Lung (tissue), 12 donors: ENCODE results near the gene ZNF280A. TPM values are rescaled to one million over a fixed set of nuclear protein-coding genes. Genes with fewer than 3 reads are reported as not detected.
"Not testable (repeated sequence)": the region's sequence is repeated elsewhere in the genome, so short reads cannot be mapped to it uniquely, and the experiment has no call there.

ENCODE experiments used
- ATAC-seq: fragments of 200-7000 bp; cut with Tn5 transposase; one replicate; pipeline ENCODE4 v1.9.1; 2020; ENCODE audit warnings: moderate number of reproducible peaks; ENCODE audit not compliant: insufficient read depth, low FRiP score
- DNase-seq, 3 donors: peaks; one replicate each; pipeline ENCODE4 v3.0.0-alpha.2; 2013 to 2017
- H3K27ac ChIP-seq, 2 donors: one replicate each; pipeline ENCODE4 v1.5.1; 2013; ENCODE audit warnings: mild to moderate bottlenecking in 2 of 2, moderate library complexity in 2 of 2, control low read depth in 1 of 2, inconsistent platforms in 1 of 2, low read depth in 1 of 2, low read length in 1 of 2
- H3K27me3 ChIP-seq, 3 donors: one replicate each; pipeline ENCODE4 v1.5.1; 2013; ENCODE audit warnings: low read length in 2 of 3; ENCODE audit not compliant: control insufficient read depth in 3 of 3, insufficient read depth in 3 of 3
- H3K36me3 ChIP-seq, 4 donors: one replicate each; pipeline ENCODE4 v1.5.1; 2013; ENCODE audit warnings: low read length in 4 of 4, mild to moderate bottlenecking in 1 of 4, moderate library complexity in 1 of 4; ENCODE audit not compliant: control insufficient read depth in 4 of 4, insufficient read depth in 4 of 4
- H3K4me1 ChIP-seq, 5 donors: one replicate each; pipeline ENCODE4 v1.5.1; 2013; ENCODE audit warnings: low read length in 5 of 5, mild to moderate bottlenecking in 2 of 5, moderate library complexity in 1 of 5; ENCODE audit not compliant: control insufficient read depth in 5 of 5, insufficient read depth in 5 of 5
- H3K4me3 ChIP-seq: one replicate; pipeline ENCODE4 v1.5.1; 2013; ENCODE audit warnings: mild to moderate bottlenecking, control low read depth, moderate library complexity
- H3K9ac ChIP-seq, 2 donors: one replicate each; pipeline ENCODE4 v1.5.1; 2013; ENCODE audit warnings: low read length in 2 of 2, control low read depth in 1 of 2; ENCODE audit not compliant: insufficient read depth in 1 of 2
- H3K9me3 ChIP-seq, 4 donors: one replicate each; pipeline ENCODE4 v1.5.1; 2013; ENCODE audit warnings: low read length in 3 of 4, mild to moderate bottlenecking in 1 of 4, moderate library complexity in 1 of 4; ENCODE audit not compliant: control insufficient read depth in 4 of 4, insufficient read depth in 3 of 4
- WGBS, 2 donors: extraction: QIAGEN DNeasy Blood & Tissue Kit; methylation state at CpG; one replicate each; pipeline ENCODE4 v1.1.7; 2013; 5-methylcytosine and 5-hydroxymethylcytosine counted together
- polyA plus RNA-seq, 2 donors: library from polyadenylated mRNA; stranded (reverse); fragments of 200-250 nt; gene quantifications; one replicate each; pipeline ENCODE4 v1.2.1, GENCODE V29; 2013
- total RNA-seq, 2 donors: library from RNA; depleted of rRNA in 1 of 2; stranded (reverse); fragments of >200 nt in 1 of 2; gene quantifications; one replicate each; pipeline ENCODE4 v1.2.1, GENCODE V29; 2014 to 2021
- TF ChIP-seq, protein P1 (sequence below): IDR thresholded peaks from 2 replicates; pipeline ENCODE4 v1.5.1; 2012; ENCODE audit warnings: mild to moderate bottlenecking; ENCODE audit errors: control extremely low read depth, extremely low read depth
- donor health status: control.
- donor health status: control.
- donor health status: Bipolar disorder and iron deficiency.
- donor health status: healthy.
- donor health status: DM: yes; HTN: yes; CAD: no.

ZNF280A gene
- total and polyA plus RNA-seq, 4 donors, result not detected

DNA sequence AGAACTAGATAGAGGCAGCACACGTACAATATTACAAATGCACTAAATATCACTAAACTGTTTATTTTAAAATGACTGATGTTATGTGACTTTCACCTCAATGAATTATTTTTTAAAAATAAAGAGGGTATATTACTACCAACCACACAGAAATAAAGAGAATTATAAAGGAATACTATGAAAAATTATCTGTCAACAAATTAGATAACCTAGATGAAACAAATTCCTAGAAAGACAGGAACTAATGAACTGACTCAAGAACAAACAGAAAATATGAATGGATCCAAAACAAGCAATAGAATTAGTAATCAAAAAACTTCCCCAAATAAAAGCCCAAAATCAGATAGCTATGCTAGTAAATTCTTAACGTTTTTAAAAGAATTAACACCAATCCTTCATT lies 21.8 kb downstream of the ZNF280A start:
- 86 to 89% methylated on average over 2 of the region's 2 CpGs for WGBS, 2 donors
- H3K9me3 ChIP-seq, result no peaks in the 10 kb centered on the region
- H3K4me3 ChIP-seq, result no peak overlapping the region
- TF ChIP-seq, protein P1, sequence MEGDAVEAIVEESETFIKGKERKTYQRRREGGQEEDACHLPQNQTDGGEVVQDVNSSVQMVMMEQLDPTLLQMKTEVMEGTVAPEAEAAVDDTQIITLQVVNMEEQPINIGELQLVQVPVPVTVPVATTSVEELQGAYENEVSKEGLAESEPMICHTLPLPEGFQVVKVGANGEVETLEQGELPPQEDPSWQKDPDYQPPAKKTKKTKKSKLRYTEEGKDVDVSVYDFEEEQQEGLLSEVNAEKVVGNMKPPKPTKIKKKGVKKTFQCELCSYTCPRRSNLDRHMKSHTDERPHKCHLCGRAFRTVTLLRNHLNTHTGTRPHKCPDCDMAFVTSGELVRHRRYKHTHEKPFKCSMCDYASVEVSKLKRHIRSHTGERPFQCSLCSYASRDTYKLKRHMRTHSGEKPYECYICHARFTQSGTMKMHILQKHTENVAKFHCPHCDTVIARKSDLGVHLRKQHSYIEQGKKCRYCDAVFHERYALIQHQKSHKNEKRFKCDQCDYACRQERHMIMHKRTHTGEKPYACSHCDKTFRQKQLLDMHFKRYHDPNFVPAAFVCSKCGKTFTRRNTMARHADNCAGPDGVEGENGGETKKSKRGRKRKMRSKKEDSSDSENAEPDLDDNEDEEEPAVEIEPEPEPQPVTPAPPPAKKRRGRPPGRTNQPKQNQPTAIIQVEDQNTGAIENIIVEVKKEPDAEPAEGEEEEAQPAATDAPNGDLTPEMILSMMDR, result no peak
- DNase-seq (no peak), ATAC-seq (no peak)
- H3K27me3 ChIP-seq, result no peaks in the 10 kb centered on the region
- H3K36me3 ChIP-seq, result no peaks in the 10 kb centered on the region
- H3K9ac ChIP-seq, result no peak overlapping the region
- no peak overlapping the region for H3K27ac ChIP-seq
- H3K4me1 ChIP-seq, result no peaks in the 10 kb centered on the region

DNA sequence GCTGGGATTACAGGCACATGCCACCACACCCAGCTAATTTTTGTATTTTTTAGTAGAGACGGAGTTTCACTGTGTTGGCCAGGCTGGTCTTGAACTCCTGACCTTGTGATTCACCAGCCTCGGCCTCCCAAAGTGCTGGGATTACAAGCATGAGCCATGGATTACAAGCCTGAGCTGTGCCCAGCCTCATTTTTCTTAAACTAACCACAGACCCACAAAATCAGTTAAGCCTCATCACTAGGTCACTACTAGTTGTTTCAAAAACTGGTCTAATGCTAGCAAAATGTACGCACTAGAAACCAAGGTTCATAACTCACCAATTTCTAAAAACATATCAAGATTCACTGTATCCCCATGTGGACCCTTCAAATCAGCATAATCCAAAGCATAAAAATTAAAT lies 28.5 kb downstream of the ZNF280A start:
- H3K36me3 ChIP-seq, H3K4me1 ChIP-seq, H3K9me3 ChIP-seq, ATAC-seq, H3K9ac ChIP-seq, H3K4me3 ChIP-seq, DNase-seq, H3K27me3 ChIP-seq, H3K27ac ChIP-seq: not testable (repeated sequence)
- 95 to 98% methylated on average over 3 of the region's 3 CpGs for WGBS, 2 donors

DNA sequence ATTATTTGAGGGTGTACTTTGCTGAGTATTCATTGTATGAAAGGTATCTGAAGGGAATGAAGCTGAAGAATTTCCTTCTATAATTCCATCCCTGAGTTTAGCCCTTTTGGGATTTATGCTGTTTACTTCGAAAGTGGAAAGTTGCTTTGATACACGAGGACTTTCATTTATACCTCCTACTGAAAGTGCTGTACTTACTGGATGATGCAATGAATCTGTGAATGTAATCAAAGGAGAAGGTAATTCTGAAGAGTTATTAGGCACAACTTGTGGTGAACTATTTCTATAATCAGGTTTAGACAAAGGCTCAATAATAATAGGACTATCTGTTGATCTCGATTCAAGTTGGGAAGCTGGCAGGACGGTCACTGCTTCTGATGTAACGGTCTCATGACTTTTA lies 31.3 kb downstream of the ZNF280A start:
- H3K36me3 ChIP-seq, result no peaks in the 10 kb centered on the region
- H3K9me3 ChIP-seq, result no peaks in the 10 kb centered on the region
- no peaks in the 10 kb centered on the region for H3K27me3 ChIP-seq
- no peak overlapping the region for H3K4me3 ChIP-seq
- H3K9ac ChIP-seq, result no peak overlapping the region
- H3K4me1 ChIP-seq, result no peaks in the 10 kb centered on the region
- DNase-seq (no peak), ATAC-seq (no peak)
- 94 to 96% methylated on average over 5 of the region's 5 CpGs for WGBS, 2 donors
- TF ChIP-seq, protein P1, result no peak
- H3K27ac ChIP-seq, result no peak overlapping the region

DNA sequence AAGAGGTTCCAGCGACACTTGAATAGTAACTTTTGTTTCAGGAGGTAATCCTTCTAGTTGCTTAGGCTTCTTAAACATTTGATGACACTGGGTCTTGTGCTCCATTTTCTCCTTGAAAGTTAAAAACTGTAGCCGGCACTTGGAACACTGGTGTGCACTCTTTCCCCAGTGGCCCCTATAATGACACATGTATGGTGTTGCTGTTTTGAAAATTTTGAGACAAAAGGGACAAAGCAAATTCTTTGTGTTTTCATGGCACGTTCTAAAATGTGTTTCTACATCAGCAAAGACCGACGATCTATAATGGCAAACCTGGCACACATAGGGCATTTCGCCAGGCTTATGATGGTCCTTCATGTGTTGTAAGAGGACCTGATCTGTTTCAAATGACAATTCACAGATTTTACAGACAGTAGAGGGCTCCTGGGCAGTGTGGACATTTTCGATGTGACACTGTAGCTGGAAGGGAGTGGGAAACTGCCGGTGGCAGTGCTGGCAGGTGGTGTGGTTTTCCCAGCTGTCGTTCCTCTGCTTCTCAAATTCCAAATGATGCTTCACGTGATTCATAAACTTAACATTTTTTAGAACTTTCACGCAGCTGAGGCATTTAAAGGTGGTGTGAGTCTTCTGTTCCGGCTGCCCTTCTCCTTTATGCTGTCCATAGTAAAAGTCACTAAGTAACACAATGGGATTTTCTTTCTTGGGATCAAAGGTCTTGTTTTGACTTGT lies 32.0 kb downstream of the ZNF280A start:
- H3K27me3 ChIP-seq, result no peaks in the 10 kb centered on the region
- TF ChIP-seq, protein P1, result no peak
- no peak overlapping the region for H3K27ac ChIP-seq
- DNase-seq (no peak), ATAC-seq (no peak)
- H3K4me3 ChIP-seq, result no peak overlapping the region
- H3K9me3 ChIP-seq, result peaks cover 0 to 2% (median 0%) of the 10 kb centered on the region in 4 donors
- 91 to 96% methylated on average over 12 of the region's 12 CpGs for WGBS, 2 donors
- H3K36me3 ChIP-seq, result no peaks in the 10 kb centered on the region
- no peaks in the 10 kb centered on the region for H3K4me1 ChIP-seq
- no peak overlapping the region for H3K9ac ChIP-seq
